Stimulated activated CD4-positive, alpha-beta T cell treated with anti-CD3 and anti-CD28 coated beads, Interleukin-12 subunit alpha, Interleukin-12 subunit beta, amount 100 ng/mL, for 4 hours (primary cell): ENCODE results near the gene ATP6V1G2.
A peak's percentile ranks its signal among the peaks of the same experiment; 100 is the strongest.

ENCODE experiments used
- DNase-seq: peaks from one replicate; pipeline ENCODE4 v3.0.0-alpha.2; 2020

ATP6V1G2 gene

GRCh38 chr6:31575335-31575901 is 29.0 kb upstream of the ATP6V1G2 start, which contains the start of gene TNF:
Gene TNF (plus strand): TSS chr6:31575565. CDS start chr6:31575742, 177 bp downstream.
- DNase-seq = peak; percentile 80

- DNase-seq = no peak
Observed at GRCh38 chr6:31574106-31575061, 28.0 kb upstream of the ATP6V1G2 start.

GRCh38 chr6:31573239-31574105 is 27.1 kb upstream of the ATP6V1G2 start:
- no peak for DNase-seq

- DNase-seq = peak; percentile 77
Observed at GRCh38 chr6:31572041-31572911, 25.9 kb upstream of the ATP6V1G2 start, which contains the start of gene LTA. Gene LTA (plus strand): TSS chr6:31572289. CDS start chr6:31572743, 454 bp downstream.

- DNase-seq = no peak
Observed at GRCh38 chr6:31569861-31570536, 23.6 kb upstream of the ATP6V1G2 start.

GRCh38 chr6:31568537-31568961 is 22.1 kb upstream of the ATP6V1G2 start:
- DNase-seq = no peak

- DNase-seq = no peak
Observed at GRCh38 chr6:31567531-31568370, 21.3 kb upstream of the ATP6V1G2 start.

- no peak for DNase-seq
Observed at GRCh38 chr6:31560697-31561058, 14.3 kb upstream of the ATP6V1G2 start.

- DNase-seq = no peak
Observed at GRCh38 chr6:31559958-31560696, 13.7 kb upstream of the ATP6V1G2 start.

- DNase-seq = no peak
Observed at GRCh38 chr6:31559606-31559957, 13.2 kb upstream of the ATP6V1G2 start.

GRCh38 chr6:31558631-31559500 is 12.5 kb upstream of the ATP6V1G2 start:
- peak; percentile 70 for DNase-seq

GRCh38 chr6:31558318-31558625 is 11.9 kb upstream of the ATP6V1G2 start:
- no peak for DNase-seq

- no peak for DNase-seq
Observed at GRCh38 chr6:31557443-31558317, 11.3 kb upstream of the ATP6V1G2 start.

- DNase-seq = no peak
Observed at GRCh38 chr6:31556307-31556706, 9.9 kb upstream of the ATP6V1G2 start.

GRCh38 chr6:31551371-31551770 is 5.0 kb upstream of the ATP6V1G2 start:
- DNase-seq = peak; percentile 59

- DNase-seq = no peak
Observed at GRCh38 chr6:31548544-31548873, 2.1 kb upstream of the ATP6V1G2 start.

- no peak for DNase-seq
Observed at GRCh38 chr6:31547727-31548543, 1.5 kb upstream of the ATP6V1G2 start.
